Activated naive CD4-positive, alpha-beta T cell treated with anti-CD3 and anti-CD28 coated beads for 36 hours (primary cell): ENCODE measurements around the gene CCDC154. TPM values are rescaled to one million over a fixed set of nuclear protein-coding genes. Genes with fewer than 3 reads are reported as not detected.
A peak's percentile ranks its signal among the peaks of the same experiment; 100 is the strongest.
"Not testable (repeated sequence)": the region's sequence is repeated elsewhere in the genome, so short reads cannot be mapped to it uniquely, and the experiment has no call there.

Experiments
- CTCF ChIA-PET: fragments of 350-600 bp; sonication (Branson Sonifier 250); formaldehyde crosslinking; loops from one replicate; lab custom pipeline; 2021; ENCODE audit warnings: antibody characterized with exemption; lab: Charles Lee
- DNase-seq: peaks from one replicate; pipeline ENCODE4 v3.0.0-alpha.2; 2020
- H3K27ac Mint-ChIP-seq: one replicate; pipeline ENCODE4 v1.8.0; 2021; ENCODE audit warnings: mild to moderate bottlenecking, mixed read lengths
- H3K27me3 Mint-ChIP-seq: one replicate; pipeline ENCODE4 v1.8.0; 2021; ENCODE audit warnings: low read depth, mixed read lengths
- H3K36me3 Mint-ChIP-seq: one replicate; pipeline ENCODE4 v1.8.0; 2021; ENCODE audit warnings: low read depth, mixed read lengths
- H3K4me1 Mint-ChIP-seq: one replicate; pipeline ENCODE4 v1.8.0; 2021; ENCODE audit warnings: low read depth, mixed read lengths
- H3K4me3 Mint-ChIP-seq: one replicate; pipeline ENCODE4 v1.8.0; 2021; ENCODE audit warnings: mild to moderate bottlenecking, moderate library complexity, mixed read lengths
- H3K9me3 Mint-ChIP-seq: one replicate; pipeline ENCODE4 v1.8.0; 2021; ENCODE audit warnings: mixed read lengths
- intact Hi-C: fragments of 100-400 bp; cut with micrococcal nuclease; formaldehyde crosslinking; loops from one replicate; pipeline ENCODE4 v1.15.1; 2023
- total RNA-seq, 2 experiments: library from RNA; stranded (reverse); gene quantifications; one replicate each; pipeline ENCODE4 v1.2.3, GENCODE V29; 2021

Gene CCDC154
- total RNA-seq, 2 experiments from 2014 or later = 0.74 to 1.8 TPM

DNA sequence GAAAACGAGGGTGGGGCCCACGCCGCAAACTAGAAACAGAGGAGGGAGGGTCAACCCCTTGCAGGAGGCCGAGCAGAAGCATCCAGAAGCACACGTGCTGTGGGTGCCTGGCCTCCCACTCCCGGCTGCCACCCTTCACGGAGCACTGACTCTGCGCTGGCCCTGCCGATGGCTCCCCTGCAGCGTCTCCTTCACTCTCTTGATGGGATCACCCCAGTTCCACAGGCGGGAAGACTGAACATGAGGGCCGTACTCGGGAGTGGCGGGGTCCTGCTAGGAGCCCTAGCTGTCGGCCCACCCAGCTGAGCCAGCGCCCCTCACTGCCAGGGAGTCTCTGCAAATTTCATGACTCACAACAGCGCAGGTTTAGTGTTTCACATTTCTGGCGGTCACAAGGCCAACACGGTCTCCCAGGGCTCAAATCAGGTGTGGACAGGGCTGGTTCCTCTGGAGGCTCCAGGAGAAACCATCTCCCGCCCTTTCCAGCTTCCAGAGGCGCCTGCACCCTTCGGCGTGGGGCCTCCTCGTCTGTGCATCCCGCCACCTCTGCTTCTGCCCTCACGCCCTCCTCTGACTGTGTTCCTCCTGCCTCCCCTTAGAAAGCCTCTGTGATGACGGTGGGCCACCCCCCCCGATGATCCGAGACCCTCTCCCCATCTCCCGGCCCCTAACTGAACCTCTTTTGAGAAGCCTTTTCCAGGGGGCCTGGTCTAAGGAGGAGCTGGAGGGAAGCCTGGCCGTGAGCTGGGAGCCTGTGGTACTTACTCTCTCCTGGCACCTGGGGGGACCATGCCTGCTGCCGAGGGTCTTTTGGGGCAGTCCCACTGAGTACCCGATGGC lies 42.4 kb upstream of the CCDC154 start:
- no peaks in the 10 kb centered on the region for H3K4me1 Mint-ChIP-seq
- intact Hi-C loops = no loop called here
- DNase-seq = no peak
- no peaks in the 10 kb centered on the region for H3K9me3 Mint-ChIP-seq
- H3K36me3 Mint-ChIP-seq = no peaks in the 10 kb centered on the region
- no peaks in the 10 kb centered on the region for H3K27me3 Mint-ChIP-seq
- no peak overlapping the region for H3K27ac Mint-ChIP-seq
- CTCF ChIA-PET = no interaction called here
- no peak overlapping the region for H3K4me3 Mint-ChIP-seq

DNA sequence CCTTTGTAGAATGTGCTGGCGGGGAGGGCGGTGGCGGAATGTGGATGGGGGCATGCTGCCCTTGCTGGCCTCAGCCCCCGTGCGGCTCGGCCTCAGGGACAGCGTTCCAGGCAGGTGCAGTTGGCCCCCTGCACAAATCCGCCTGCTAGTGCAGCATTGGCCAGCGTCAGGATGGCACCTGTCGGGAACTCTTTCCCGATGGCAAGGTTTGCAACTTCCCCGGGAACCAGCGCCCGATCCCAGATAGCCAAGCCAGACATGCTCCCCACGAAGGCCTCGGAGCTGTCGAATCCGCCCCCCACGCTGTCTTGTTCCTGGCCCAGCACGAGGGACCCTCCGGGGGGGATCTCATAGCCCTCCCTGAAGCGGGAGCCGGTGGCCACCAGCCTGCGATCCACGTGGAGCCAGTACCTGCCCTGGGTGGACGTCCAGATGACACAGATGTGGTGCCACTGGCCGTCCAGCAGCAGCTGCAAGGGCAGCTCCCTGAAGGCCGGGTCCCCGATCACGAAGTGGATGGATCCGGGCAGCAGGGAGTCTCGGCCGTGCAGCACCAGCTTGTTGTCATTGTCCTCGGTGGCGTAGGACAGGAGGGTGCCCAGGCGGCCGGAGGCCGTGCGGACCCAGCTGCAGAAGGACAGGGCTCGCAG lies 41.6 kb upstream of the CCDC154 start:
- CTCF ChIA-PET = no interaction called here
- no peak overlapping the region for H3K27ac Mint-ChIP-seq
- DNase-seq = no peak
- no peaks in the 10 kb centered on the region for H3K36me3 Mint-ChIP-seq
- intact Hi-C loops = no loop called here
- no peak overlapping the region for H3K4me3 Mint-ChIP-seq
- no peaks in the 10 kb centered on the region for H3K4me1 Mint-ChIP-seq
- H3K9me3 Mint-ChIP-seq = no peaks in the 10 kb centered on the region
- no peaks in the 10 kb centered on the region for H3K27me3 Mint-ChIP-seq

DNA sequence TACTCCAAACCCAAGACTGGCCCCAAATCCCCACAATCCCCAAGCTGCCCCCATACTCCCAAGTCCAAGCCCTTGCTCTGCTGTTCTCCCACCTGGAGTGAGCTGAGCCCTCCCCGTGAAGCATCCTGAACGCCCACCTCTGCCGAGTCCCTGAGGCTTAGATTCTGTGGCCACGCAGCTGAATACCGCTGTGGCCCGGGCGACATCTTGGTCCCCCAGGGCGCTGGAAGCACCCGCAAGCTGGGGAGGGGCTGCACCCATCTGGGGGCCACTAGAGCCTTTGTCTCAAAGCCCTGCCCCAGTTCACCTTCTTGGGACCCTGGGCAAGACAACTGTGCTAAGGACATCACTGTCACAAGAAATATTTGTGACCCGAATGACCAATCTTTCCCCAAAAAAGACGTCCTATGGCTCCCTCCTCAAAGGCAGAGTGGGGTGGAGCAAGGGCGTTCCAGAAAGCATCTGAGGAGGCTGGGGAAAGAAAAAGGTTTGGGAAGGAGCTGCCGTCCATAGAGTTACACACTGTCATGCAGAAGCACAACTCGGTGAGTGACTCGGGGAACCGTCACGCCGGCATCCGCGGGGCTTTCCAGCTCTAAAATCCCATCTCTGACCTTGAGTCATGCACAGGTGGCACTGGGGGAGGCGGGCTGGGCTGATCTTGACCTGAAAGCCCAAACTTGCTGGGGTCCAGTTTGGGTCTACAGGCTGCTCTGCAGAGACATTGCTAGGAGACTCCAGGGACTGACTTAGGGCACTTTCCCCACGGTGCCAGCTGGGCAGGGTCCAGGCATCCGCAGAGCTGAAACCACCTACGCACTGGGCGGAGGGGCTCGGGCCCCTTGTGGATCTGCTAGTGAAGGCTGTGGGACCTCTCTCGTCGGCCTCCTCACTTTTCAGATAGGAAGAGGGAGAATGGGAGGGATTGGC lies 37.8 kb upstream of the CCDC154 start:
- Mint-ChIP-seq H3K27me3 (no peaks in the 10 kb centered on the region), H3K4me3 (no peak overlapping the region), H3K9me3 (peaks cover 3% of the 10 kb centered on the region), H3K27ac (no peak overlapping the region), H3K36me3 (no peaks in the 10 kb centered on the region), H3K4me1 (no peaks in the 10 kb centered on the region)
- no peak for DNase-seq
- intact Hi-C loops = no loop called here
- CTCF ChIA-PET = no interaction called here

DNA sequence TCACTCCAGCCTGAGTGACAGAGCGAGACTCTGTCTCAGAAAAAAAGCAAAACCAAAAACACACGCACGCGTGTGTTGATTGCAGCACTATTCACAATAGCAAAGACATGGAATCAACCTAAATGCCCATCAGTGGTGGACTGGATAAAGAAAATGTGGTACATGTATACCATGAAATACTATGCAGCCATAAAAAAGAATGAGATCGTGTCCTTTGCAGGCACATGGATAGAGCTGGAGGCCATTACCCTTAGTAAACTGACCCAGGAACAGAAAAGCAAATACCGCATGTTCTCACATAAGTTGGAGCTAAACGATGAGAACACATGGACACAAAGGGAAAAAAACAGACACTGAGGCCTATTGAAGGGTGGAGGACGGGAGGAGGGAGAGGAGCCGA lies 34.6 kb upstream of the CCDC154 start:
- H3K4me1 Mint-ChIP-seq, CTCF ChIA-PET, H3K36me3 Mint-ChIP-seq, H3K4me3 Mint-ChIP-seq, H3K9me3 Mint-ChIP-seq, DNase-seq, H3K27me3 Mint-ChIP-seq, H3K27ac Mint-ChIP-seq: not testable (repeated sequence)
- intact Hi-C loops = loop anchor here (5.0 kb wide), 1 partner anchor 228 kb away; the partner anchor contains the start of gene MAPK8IP3

DNA sequence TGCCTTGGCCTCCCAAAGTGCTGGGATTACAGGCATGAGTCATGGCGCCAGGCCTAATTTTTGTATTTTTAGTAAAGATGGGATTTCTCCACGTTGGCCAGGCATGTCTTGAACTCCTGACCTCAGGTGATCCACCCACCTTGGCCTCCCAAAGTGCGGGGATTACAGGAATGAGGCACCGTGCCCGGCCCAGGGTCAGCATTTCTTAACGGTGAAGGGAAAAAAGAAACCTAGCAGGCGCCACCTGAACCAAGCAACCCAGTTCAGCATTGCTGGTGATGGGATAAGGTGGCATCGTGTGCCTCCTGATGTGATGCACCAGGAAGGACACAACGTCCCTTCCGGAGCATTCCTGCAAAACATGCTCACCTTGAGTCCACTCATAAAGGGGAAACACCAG lies 32.7 kb upstream of the CCDC154 start:
- no peak for DNase-seq
- intact Hi-C loops = loop anchor here (5.0 kb wide), 1 partner anchor 230 kb away; the partner anchor contains the start of gene MAPK8IP3
- CTCF ChIA-PET = no interaction called here
- H3K27ac Mint-ChIP-seq = no peak overlapping the region
- no peaks in the 10 kb centered on the region for H3K27me3 Mint-ChIP-seq
- H3K9me3 Mint-ChIP-seq = peaks cover 3% of the 10 kb centered on the region
- H3K36me3 Mint-ChIP-seq = peaks cover 1% of the 10 kb centered on the region
- H3K4me3 Mint-ChIP-seq = no peak overlapping the region
- H3K4me1 Mint-ChIP-seq = peaks cover 20% of the 10 kb centered on the region

DNA sequence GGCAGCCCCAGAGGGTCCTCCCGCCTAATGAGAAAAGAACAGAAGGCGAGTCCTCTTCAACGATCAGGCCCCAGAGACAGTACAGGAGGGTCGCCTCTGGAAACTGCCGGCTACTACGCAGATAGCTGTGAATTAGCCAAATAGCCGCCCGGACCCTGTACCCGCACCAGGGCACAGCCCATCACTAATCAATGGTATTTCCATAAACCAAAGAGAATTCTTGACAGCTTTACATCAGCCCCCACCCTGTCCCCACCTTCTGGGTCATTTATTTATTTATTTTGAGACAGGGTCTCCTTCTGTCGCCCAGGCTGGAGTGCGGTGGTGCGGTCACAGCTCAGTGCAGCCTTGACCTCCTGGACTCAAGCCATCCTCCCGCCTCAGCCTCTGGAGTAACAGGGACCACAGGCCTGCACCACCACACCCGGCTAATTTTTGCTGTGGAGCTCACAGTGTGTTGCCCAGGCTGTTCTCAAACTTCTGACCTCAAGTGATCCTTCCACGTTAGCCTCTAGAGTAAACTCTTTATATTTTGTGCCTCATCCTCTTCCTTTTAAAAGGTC lies 31.3 kb upstream of the CCDC154 start:
- Mint-ChIP-seq H3K27me3 (no peaks in the 10 kb centered on the region), H3K36me3 (peaks cover 1% of the 10 kb centered on the region), H3K27ac (peak overlapping the region; percentile 82), H3K9me3 (peaks cover 3% of the 10 kb centered on the region), H3K4me1 (peaks cover 33% of the 10 kb centered on the region), H3K4me3 (peak overlapping the region; percentile 85)
- CTCF ChIA-PET = no interaction called here
- intact Hi-C loops = loop anchor here (1.0 to 5.0 kb wide), 3 partner anchors 18 to 232 kb away; partner anchors contain the start of genes MAPK8IP3 and TELO2
- DNase-seq = no peak

DNA sequence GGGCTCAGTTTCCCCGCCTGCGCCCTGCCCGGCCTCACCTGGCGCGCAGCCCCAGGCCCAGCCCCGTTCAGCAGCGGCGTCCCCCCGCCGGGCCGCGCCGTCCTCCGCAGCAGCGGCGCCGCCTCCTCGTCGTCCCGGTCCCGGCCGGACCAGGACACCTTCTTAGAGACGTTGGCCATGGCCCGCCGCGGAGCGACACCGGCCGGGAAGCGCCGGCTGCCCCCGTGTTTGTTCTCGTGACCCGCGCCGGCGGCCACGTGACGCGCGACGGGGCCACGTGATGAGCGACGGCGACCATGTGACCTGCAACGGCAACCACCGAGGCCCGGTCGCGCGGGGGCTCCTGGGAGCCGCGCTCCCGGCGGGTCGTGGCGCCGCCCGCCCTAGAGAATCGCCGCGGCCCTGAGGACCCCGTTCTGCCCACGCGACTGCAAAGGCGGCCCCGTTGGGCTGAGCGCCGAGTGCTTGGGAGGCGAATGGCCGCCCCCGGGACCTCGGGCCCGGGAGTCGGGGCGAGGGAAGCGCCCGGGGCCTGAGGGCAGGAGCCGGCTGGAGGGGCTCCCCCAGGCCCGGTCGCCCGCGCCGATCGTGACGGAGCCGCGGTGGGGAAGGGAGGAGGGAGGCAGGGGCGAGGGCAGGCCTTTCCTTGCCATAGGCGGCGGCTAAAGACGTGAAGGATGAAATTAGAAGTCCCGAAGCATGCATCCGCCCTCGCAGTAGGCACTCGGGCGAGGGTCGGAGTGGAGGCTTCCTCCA lies 30.6 kb upstream of the CCDC154 start, which contains the start of gene CLCN7:
Gene CLCN7 (minus strand): TSS at position 233 of the 756 bp plus-strand sequence. CDS start 54 bp downstream, at position 179.
- peak; percentile 90 for DNase-seq
- CTCF ChIA-PET = no interaction called here
- Mint-ChIP-seq H3K4me3 (peak within 1 kb of the TSS; percentile 85), H3K36me3 (peaks cover 1% of the 10 kb centered on the region), H3K4me1 (peaks cover 36% of the 10 kb centered on the region), H3K9me3 (peaks cover 3% of the 10 kb centered on the region), H3K27ac (peak within 1 kb of the TSS; percentile 82), H3K27me3 (no peaks in the 10 kb centered on the region)
- intact Hi-C loops = loop anchor here (1.0 to 5.0 kb wide), 3 partner anchors 18 to 232 kb away; partner anchors contain the start of genes MAPK8IP3 and TELO2

DNA sequence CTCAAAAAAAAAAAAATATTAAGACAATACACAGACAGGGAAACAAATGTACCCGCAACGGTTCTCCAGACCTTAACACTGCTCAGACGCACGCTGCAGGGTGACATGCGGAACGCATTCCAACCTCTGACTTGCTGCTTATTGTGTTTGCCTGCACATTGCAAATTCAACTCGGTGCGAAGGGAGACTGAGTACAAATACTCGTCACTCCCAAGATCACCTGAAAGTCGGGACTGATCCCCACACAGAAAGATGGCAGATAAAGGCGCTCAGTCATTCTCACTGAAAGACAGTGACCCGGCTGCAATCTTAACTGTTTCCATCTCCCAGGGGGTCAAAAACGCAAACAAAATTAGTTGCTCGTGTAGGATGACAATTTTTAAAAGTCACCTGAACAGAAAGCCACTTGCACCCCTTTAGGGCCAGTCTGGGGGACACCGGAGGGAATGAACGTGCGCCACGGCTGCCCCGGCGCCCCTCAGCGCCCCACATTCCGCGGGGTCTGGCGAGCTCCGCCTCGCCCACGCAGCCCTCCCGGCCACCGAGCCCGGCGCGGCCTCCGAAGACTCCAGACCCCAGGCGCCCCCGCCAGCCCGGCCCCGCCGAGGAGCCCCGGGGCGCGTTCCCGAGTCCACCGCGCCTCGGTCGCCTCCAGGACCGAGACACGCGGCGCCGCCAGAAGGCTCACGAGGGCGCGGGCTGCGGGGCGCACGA lies 29.9 kb upstream of the CCDC154 start:
- peaks cover 40% of the 10 kb centered on the region for H3K4me1 Mint-ChIP-seq
- no peak for DNase-seq

DNA sequence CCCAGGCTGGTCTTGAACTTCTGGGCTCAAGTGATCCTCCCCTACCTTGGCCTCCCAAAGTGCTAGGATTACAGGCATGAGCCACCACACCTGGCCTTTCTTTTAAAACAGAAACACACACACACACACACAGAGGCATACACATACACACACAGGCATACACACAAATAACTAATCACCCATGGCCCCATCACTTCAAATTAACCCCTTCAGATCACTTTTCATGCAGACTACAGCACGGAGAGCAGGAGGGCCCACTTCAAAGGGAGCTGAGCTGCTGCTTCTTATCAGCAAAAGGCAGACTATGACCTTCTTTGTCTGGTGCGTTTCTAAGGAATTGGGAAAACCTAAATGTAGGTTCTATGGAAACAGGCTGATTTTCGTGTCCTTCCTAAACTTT lies 28.6 kb upstream of the CCDC154 start:
- no peaks in the 10 kb centered on the region for H3K9me3 Mint-ChIP-seq
- H3K36me3 Mint-ChIP-seq = peaks cover 1% of the 10 kb centered on the region
- no peak overlapping the region for H3K27ac Mint-ChIP-seq
- CTCF ChIA-PET = interaction anchor here (0.6 to 1.2 kb wide), 2 partner anchors 18 to 74 kb away, joined by 3 to 4 read pairs; no protein-coding TSS in a partner anchor
- peak overlapping the region; percentile 37 for H3K4me3 Mint-ChIP-seq
- H3K4me1 Mint-ChIP-seq = peaks cover 40% of the 10 kb centered on the region
- DNase-seq = no peak
- intact Hi-C loops = no loop called here
- no peaks in the 10 kb centered on the region for H3K27me3 Mint-ChIP-seq

More for the DNA sequence above, 29.9 kb upstream of the CCDC154 start:
- no peaks in the 10 kb centered on the region for H3K27me3 Mint-ChIP-seq
- CTCF ChIA-PET = interaction anchor here (0.7 kb wide), 1 partner anchor 91 kb away, joined by 4 read pairs; no protein-coding TSS in a partner anchor
- H3K36me3 Mint-ChIP-seq = peaks cover 1% of the 10 kb centered on the region
- H3K27ac Mint-ChIP-seq = no peak overlapping the region
- peaks cover 3% of the 10 kb centered on the region for H3K9me3 Mint-ChIP-seq
- peak overlapping the region; percentile 67 for H3K4me3 Mint-ChIP-seq
- intact Hi-C loops = loop anchor here (2.0 kb wide), 1 partner anchor 61 kb away; no protein-coding TSS in a partner anchor

DNA sequence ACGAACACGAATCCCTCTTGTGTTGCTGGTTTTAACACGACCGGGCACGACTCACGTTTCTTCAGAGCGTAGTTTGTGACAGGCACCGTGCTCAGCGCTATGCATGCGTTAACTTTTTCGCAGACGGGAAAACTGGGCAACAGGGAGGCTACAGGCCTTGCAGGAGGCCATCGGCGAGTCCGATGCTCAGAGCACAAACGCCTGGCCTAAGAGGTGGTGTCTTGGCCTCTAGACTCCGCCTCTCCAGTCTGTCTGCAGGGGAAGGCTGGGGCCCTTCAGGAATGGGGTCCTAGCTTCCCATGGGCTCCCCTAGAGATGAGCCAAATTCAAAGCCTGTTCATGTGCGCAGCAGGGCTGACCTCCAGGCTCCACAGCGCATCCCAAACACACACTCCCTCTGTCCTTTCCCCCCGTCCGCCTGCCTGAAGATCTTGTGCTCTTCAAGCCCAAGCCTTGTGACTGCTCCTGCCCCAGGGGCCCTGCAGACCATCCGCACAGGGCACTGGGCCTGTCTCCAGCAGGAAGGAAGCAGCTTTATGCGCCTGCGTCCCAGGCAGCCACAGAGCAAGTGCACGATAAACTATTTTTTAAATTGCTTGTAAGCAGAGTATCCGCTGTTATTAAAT lies 27.3 kb upstream of the CCDC154 start:
- intact Hi-C loops = no loop called here
- DNase-seq = no peak
- peaks cover 40% of the 10 kb centered on the region for H3K4me1 Mint-ChIP-seq
- no peak overlapping the region for H3K27ac Mint-ChIP-seq
- no peaks in the 10 kb centered on the region for H3K9me3 Mint-ChIP-seq
- CTCF ChIA-PET = no interaction called here
- H3K27me3 Mint-ChIP-seq = no peaks in the 10 kb centered on the region
- H3K36me3 Mint-ChIP-seq = peaks cover 1% of the 10 kb centered on the region
- H3K4me3 Mint-ChIP-seq = no peak overlapping the region
